Measurements from ENCODE around the gene TRIM72.
"Not testable (repeated sequence)": the region's sequence is repeated elsewhere in the genome, so short reads cannot be mapped to it uniquely, and the experiment has no call there.

TRIM72 gene, protein sequence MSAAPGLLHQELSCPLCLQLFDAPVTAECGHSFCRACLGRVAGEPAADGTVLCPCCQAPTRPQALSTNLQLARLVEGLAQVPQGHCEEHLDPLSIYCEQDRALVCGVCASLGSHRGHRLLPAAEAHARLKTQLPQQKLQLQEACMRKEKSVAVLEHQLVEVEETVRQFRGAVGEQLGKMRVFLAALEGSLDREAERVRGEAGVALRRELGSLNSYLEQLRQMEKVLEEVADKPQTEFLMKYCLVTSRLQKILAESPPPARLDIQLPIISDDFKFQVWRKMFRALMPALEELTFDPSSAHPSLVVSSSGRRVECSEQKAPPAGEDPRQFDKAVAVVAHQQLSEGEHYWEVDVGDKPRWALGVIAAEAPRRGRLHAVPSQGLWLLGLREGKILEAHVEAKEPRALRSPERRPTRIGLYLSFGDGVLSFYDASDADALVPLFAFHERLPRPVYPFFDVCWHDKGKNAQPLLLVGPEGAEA

DNA sequence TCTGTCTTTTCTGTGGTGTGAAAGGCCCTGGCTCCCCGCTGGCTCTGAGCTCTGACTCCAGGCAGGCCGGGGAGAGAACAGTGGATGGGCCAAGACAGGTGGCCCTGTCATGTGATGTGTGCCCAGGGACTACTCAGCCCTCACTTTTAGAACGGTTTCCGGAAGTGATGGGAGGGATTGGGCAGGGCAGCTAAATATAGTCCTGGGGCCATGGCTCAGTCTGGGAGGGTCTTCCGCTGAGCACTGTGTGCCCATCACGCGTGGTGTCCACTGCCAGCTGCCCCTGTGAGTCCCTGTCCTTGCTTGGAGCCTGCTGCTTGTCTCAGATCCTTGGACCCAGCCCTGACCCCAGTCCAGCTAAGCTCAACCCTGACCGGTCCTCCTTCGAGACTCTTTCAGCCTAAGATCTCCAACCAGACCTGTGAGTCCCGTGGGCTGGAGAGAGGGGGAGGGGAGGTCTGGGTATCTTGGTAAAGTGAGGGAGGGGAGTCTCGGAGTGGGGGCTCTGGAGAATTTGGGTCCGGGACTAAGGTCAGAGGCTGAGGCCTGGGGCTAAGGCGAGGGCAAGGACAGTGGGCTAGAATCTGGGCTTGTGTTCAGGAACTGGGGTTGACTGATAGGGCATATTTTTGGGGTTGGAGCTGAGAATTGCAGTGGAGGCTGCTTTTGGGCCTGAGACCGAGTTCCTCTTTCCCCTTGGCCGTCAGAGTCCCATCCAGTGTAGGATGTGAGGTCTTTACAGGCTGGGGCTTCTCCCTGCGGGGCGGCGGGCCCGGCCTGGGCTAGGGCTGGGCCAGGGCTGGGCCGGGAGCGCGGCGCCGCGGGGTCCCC lies at the start of gene TRIM72:
TRIM72 (plus strand) TSS at position 243 of the 831 bp plus-strand sequence. CDS start 620 bp downstream, outside the sequence.
- in situ Hi-C loops (cut with HindIII; ENCODE audit: low pct_ligation_motif_present, low sequenced_read_pairs), result no loop called here

DNA sequence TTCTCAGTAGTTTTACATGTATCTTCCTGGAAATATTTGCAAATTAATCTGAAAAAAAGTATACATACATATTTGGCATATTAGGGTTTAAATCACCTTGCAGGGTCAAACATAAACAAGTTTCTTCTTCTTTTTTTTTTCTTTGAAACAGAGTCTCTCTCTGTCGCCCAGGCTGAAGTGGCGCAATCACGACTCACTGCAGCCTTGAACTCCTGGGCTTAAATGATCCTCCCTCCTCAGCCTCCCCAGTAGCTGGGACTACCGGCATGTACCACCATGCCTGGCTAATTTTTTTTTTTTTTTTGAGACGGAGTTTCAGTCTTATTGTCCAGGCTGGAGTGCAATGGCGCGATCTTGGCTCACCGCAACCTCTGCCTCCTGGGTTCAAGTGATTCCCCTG lies 46.6 kb upstream of the TRIM72 start:
- Histone ChIP-seq H3K36me3 (replicated peaks) (no peaks in the 10 kb centered on the region), H3K4me3 (ENCODE audit: low read depth, low read length) (no peak overlapping the region), H3K27ac (no peak overlapping the region), H3K27me3 (replicated peaks) (no peaks in the 10 kb centered on the region)
- in situ Hi-C loops (cut with HindIII; ENCODE audit: low pct_ligation_motif_present, low sequenced_read_pairs), result no loop called here
- TF ChIP-seq, protein P1, sequence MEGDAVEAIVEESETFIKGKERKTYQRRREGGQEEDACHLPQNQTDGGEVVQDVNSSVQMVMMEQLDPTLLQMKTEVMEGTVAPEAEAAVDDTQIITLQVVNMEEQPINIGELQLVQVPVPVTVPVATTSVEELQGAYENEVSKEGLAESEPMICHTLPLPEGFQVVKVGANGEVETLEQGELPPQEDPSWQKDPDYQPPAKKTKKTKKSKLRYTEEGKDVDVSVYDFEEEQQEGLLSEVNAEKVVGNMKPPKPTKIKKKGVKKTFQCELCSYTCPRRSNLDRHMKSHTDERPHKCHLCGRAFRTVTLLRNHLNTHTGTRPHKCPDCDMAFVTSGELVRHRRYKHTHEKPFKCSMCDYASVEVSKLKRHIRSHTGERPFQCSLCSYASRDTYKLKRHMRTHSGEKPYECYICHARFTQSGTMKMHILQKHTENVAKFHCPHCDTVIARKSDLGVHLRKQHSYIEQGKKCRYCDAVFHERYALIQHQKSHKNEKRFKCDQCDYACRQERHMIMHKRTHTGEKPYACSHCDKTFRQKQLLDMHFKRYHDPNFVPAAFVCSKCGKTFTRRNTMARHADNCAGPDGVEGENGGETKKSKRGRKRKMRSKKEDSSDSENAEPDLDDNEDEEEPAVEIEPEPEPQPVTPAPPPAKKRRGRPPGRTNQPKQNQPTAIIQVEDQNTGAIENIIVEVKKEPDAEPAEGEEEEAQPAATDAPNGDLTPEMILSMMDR (IDR thresholded peaks at IDR 0.05; ENCODE audit: low read depth, low read length, missing control alignments), result no peak
- no peak for DNase-seq

More for the DNA sequence above, at the start of gene TRIM72:
- no peak within 1 kb of the TSS for H3K27ac ChIP-seq
- H3K27me3 ChIP-seq (replicated peaks), result peaks cover 43% of the 10 kb centered on the region
- H3K4me3 ChIP-seq (ENCODE audit: low read depth, low read length), result peak within 1 kb of the TSS; percentile 48
- H3K36me3 ChIP-seq (replicated peaks), result no peaks in the 10 kb centered on the region
- TF ChIP-seq, protein P1 (IDR thresholded peaks at IDR 0.05; ENCODE audit: low read depth, low read length, missing control alignments), result no peak
- no peak for DNase-seq

DNA sequence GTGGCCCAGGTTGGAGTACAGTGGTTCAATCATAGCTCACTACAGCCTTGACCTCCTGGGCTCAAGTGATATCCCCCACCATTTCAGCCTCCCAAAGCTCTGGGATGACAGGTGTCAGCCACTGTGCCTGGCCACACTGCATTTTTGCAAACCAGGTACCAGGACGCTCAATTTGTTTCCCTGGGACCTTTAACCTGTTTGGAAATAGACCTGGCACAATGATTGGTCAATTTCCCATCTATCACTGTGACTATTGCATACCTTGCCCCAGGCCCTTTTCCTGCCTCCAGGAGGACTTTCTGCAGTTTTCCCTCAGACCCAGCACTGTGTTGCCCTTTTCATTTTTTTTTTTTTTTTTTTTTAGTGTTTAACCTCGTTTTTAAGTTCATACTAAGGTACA lies 45.1 kb upstream of the TRIM72 start:
- in situ Hi-C loops (cut with HindIII; ENCODE audit: low pct_ligation_motif_present, low sequenced_read_pairs), result no loop called here
- Histone ChIP-seq H3K27me3 (replicated peaks) (no peaks in the 10 kb centered on the region), H3K27ac (no peak overlapping the region), H3K36me3 (replicated peaks) (no peaks in the 10 kb centered on the region), H3K4me3 (ENCODE audit: low read depth, low read length) (no peak overlapping the region)
- no peak for DNase-seq
- TF ChIP-seq, protein P1 (IDR thresholded peaks at IDR 0.05; ENCODE audit: low read depth, low read length, missing control alignments), result no peak

DNA sequence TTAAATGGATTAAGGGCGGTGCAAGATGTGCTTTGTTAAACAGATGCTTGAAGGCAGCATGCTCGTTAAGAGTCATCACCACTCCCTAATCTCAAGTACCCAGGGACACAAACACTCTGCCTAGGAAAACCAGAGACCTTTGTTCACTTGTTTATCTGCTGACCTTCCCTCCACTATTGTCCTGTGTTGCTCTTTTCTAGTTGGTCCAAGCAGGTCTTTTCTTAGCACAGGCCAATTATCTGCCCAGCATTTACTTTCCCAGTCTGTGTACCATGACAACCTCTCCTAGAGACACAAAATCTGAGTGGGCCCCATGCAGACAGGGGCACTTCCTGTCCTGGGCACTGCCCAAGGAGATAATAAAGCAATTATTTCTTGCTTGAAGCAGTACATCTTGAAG lies 43.9 kb upstream of the TRIM72 start:
- H3K27ac ChIP-seq; in situ Hi-C loops (cut with HindIII; ENCODE audit: low pct_ligation_motif_present, low sequenced_read_pairs): not testable (repeated sequence)

DNA sequence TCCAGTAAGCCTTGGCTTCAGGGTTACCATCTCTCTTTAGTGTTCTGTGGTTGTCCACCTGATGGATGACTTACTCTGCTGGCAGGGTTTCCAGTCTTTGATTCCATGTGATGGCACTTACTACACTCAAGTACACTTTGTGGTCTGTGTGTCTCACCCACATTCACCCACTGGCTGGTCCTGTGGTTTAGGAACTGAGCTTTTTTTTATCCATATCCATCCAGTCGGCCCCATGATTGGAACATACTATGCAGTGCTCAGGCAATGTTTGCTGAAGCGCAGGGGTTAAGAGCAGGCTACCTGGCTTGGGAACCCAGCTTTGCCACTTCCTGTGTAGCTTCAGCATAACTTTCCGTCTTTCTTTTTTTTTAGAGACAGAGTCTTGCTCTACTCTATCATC lies 36.8 kb upstream of the TRIM72 start:
- TF ChIP-seq, protein P1 (IDR thresholded peaks at IDR 0.05; ENCODE audit: low read depth, low read length, missing control alignments), result no peak
- no peak for DNase-seq
- Histone ChIP-seq H3K27me3 (replicated peaks) (no peaks in the 10 kb centered on the region), H3K4me3 (ENCODE audit: low read depth, low read length) (no peak overlapping the region), H3K27ac (no peak overlapping the region), H3K36me3 (replicated peaks) (peaks cover 10% of the 10 kb centered on the region)
- in situ Hi-C loops (cut with HindIII; ENCODE audit: low pct_ligation_motif_present, low sequenced_read_pairs), result loop anchor here (25.0 kb wide), 1 partner anchor 285 kb away; the partner anchor contains the start of genes ARMC5 and TGFB1I1

More for the DNA sequence above, 43.9 kb upstream of the TRIM72 start:
- H3K27me3 ChIP-seq (replicated peaks); H3K36me3 ChIP-seq (replicated peaks); H3K4me3 ChIP-seq (ENCODE audit: low read depth, low read length); DNase-seq: not testable (repeated sequence)

All from brain microvascular endothelial cell (primary cell).